GM19467 (cell line): ENCODE data around the gene GTSF1L.

Experiments
- ATAC-seq: cut with Tn5 transposase; IDR thresholded peaks from one replicate; pipeline ENCODE4 v1.9.1; 2021; ENCODE audit warnings: mild to moderate bottlenecking, moderate library complexity; ENCODE audit not compliant: unreplicated experiment

Gene GTSF1L

DNA sequence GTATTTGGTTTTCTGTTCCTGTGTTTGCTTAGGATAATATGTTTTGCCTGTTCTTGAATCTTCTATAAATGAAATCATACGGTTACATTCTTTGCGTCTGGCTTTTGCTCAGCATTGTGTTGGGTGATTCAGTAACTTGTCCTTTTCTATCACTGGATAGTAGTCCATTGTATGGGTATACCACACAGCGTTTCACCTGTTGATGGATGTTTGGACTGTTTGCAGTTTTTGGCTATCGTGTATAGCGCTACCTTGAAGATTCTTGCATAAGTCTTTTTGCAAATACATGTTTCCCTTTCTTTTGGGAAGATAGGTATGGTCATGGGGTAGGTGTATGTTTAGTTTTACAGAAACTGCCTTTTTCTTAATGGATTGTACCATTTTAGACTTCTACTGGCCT, 50.4 kb downstream of the GTSF1L start:
- ATAC-seq = no peak
